GM19452 (cell line): ENCODE results near the gene ZMIZ1.

ENCODE experiments used
- ATAC-seq: cut with Tn5 transposase; IDR thresholded peaks from one replicate; pipeline ENCODE4 v1.9.1; 2021; ENCODE audit not compliant: unreplicated experiment

The ZMIZ1 gene

GRCh38 chr10:79243181-79244067, 174.7 kb downstream of the ZMIZ1 start:
- ATAC-seq, result peak; percentile 44

DNA sequence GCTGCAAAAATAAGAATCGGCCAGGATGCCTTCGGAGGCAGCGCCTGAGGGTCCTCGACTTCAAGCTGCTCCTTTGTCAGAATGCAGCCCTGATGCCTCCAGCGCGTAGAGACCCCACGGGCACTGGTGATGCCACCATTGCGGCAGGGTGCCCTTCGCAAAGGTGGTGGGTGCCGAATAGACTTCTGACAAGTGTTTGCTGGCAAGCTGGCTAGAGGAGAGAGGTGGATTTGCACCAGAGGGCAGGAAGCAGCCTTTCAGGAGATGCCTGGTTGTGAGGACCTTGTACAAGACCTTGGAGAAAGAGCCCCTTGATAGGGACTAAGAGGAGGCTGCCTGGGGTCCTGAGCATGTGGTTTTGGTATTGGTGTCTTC, 175.3 kb downstream of the ZMIZ1 start:
- peak; percentile 1 for ATAC-seq

- peak; percentile 28 for ATAC-seq
Observed at GRCh38 chr10:79244841-79245504, 176.2 kb downstream of the ZMIZ1 start.

DNA sequence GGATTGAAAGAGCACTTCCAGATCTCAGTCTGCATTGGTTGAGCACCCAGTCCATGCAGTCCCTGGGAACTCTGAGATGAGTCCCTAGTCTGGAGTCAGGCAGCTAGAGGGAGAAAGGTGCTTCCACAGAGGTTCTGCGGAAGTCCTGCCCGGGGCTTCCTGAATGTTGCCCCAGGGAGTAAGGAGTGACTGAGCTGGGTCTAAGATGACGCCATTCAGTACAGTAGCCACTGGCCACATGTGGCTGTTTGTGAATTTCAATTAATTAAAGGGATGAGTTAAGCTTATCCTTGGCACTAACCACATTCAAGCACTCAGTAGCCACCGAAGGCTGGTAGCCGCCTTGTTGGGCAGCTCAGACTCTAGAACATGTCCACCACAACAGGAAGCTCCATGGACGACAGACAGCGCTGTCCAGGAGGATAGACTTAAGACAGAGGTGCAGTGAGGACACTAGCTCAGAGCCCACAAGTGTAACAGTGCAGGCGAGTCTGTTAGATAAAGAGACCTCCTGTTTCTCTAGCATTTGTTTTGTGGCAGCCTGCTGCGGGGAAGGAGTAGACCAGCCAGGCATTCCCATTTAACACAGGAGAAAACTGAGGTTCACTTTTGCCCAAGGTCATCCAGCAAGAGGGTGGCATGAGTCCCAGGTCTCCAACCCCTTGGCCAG, 176.9 kb downstream of the ZMIZ1 start:
- ATAC-seq, result no peak

DNA sequence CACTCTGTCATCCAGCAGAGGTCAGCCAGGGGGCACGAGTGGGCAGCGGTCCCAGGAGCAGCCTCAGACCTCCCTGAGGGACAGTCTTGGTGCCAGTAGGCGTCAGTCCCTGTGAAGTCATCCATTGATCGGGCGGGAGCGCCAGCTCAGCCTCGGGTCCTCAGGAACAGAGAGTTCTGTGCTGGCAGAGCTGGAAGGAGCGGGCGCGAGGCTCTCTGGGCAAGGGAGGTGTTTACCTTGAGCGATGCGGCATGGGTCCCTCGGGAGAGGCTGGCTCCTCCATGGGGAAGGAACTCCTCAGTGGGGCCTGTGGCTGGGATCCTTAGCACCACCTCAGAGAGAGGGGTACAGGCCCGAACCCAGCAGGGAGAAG, 177.4 kb downstream of the ZMIZ1 start:
- ATAC-seq, result no peak

- no peak for ATAC-seq
Observed at GRCh38 chr10:79246606-79247275, 178.0 kb downstream of the ZMIZ1 start.

- no peak for ATAC-seq
Observed at GRCh38 chr10:79247373-79248137, 178.8 kb downstream of the ZMIZ1 start.

DNA sequence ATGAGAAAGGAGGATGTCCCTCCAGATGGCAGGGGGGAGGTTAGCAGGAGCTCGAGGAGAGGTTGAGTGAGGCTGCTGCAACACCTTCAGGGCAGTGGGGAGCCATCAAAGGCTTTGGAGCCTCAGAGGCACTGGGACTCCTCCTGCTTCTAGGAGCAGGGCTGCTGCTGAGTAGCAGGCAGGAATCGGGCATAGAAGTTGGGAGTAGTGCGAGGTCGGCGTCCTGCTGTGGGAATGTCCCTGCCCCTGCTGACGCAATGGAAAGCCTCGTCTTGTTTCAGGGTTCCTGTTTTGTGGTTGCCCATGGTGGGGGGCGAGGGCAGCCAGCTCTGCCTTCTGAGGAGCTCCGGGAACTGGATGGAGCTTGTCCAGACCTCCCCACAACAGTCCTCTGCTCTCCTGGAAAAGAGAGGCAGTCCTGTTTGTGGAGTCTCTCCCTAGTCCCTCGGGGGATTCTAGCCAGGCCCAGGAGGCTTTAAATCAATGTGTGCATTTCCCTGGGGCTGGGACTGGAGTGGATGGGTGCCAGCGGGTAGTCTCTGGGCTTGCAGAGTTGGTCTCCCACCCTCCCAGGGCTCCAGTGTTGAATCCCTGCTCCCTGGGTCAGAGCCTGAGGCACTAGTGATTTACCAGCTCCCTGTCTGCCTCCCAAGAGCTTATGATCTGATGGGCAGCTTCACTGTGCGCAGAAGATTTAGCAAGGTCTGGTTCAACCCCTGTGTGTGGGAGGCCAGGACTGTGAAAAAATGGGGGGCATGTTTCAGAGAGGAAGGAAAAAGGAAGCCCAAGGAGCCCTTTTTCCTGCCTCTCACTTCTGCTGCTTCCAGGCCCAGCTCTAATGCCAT, 179.8 kb downstream of the ZMIZ1 start:
- ATAC-seq, result no peak

- peak; percentile 65 for ATAC-seq
Observed at GRCh38 chr10:79249186-79250121, 180.7 kb downstream of the ZMIZ1 start.

- ATAC-seq, result peak; percentile 22
Observed at GRCh38 chr10:79250259-79250658, 181.5 kb downstream of the ZMIZ1 start.

DNA sequence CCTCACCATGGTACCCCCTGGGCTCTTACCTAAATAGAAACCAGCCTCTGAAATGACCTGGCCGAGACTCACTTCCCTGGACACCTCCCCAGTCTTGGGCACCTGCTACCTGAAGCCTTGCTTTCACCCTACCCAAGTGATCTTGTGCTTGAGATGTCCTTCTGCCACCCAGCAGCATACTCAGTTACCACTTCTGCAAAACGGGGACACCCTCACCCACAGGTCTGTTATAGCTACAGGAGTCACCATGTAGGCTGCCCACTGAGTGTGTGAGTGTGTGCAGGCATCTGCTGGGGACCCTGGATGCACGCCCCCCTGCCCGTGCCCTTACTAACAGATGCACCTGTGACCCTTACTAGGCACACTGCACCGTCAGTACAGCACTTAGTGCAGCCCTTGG, 183.7 kb downstream of the ZMIZ1 start:
- ATAC-seq, result no peak

GRCh38 chr10:79252971-79253370, 184.2 kb downstream of the ZMIZ1 start:
- no peak for ATAC-seq

- no peak for ATAC-seq
Observed at GRCh38 chr10:79253704-79254103, 184.9 kb downstream of the ZMIZ1 start.

- ATAC-seq, result no peak
Observed at GRCh38 chr10:79254333-79255006, 185.7 kb downstream of the ZMIZ1 start.

- ATAC-seq, result no peak
Observed at GRCh38 chr10:79255007-79255507, 186.3 kb downstream of the ZMIZ1 start.

GRCh38 chr10:79256264-79256806, 187.6 kb downstream of the ZMIZ1 start:
- no peak for ATAC-seq

GRCh38 chr10:79258894-79259293, 190.1 kb downstream of the ZMIZ1 start:
- no peak for ATAC-seq

DNA sequence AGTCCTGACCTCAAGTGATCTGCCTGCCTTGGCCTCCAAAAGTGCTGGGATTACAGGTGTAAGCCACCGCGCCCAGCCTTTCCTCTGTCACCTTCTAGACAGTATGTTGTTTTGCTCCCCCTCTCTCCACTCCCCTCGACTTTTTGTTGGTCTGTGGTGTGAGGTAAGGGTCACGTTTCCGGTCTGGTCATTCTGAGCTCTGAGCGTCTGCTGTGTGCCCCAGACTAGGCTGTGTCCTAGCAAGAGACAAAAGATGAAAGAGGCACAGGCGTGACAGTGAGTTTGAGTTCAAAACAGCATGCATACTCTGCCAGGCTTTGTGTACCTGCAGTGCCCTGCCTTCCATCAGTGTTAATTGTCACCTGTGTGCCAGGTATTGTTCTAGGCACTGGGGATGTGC, 191.1 kb downstream of the ZMIZ1 start:
- no peak for ATAC-seq
